Jurkat, Clone E6-1 (cell line): ENCODE results near the gene WIPI1.

ENCODE experiments used
- DNase-seq: peaks from one replicate; pipeline ENCODE4 v3.0.0-alpha.2; 2011; ENCODE audit warnings: low read depth, low spot score
- H3K4me3 ChIP-seq: 2 replicates; pipeline ENCODE4 v1.5.1; 2011; ENCODE audit warnings: mild to moderate bottlenecking, low read length, control low read depth, moderate library complexity

WIPI1 gene

GRCh38 chr17:68446626-68447041, 10.7 kb downstream of the WIPI1 start:
- H3K4me3 ChIP-seq, result no peak overlapping the region
- DNase-seq, result no peak

GRCh38 chr17:68445671-68446070, 11.6 kb downstream of the WIPI1 start:
- no peak overlapping the region for H3K4me3 ChIP-seq
- no peak for DNase-seq

- no peak for DNase-seq
- H3K4me3 ChIP-seq, result no peak overlapping the region
Observed at GRCh38 chr17:68443972-68444464, 13.3 kb downstream of the WIPI1 start.

- no peak for DNase-seq
- H3K4me3 ChIP-seq, result no peak overlapping the region
Observed at GRCh38 chr17:68441070-68441770, 16.1 kb downstream of the WIPI1 start.

- H3K4me3 ChIP-seq, result no peak overlapping the region
- no peak for DNase-seq
Observed at GRCh38 chr17:68440526-68440925, 16.8 kb downstream of the WIPI1 start.

- H3K4me3 ChIP-seq, result no peak overlapping the region
- DNase-seq, result no peak
Observed at GRCh38 chr17:68439656-68440290, 17.5 kb downstream of the WIPI1 start.

- H3K4me3 ChIP-seq, result 0 out of 2 replicates have a peak overlapping the region, but pooled peaks have one; percentile 5
- DNase-seq, result peak; percentile 76
Observed at GRCh38 chr17:68437979-68438822, 19.1 kb downstream of the WIPI1 start.

- DNase-seq, result peak; percentile 87
- peak overlapping the region; percentile 17 for H3K4me3 ChIP-seq
Observed at GRCh38 chr17:68435876-68436842, 21.1 kb downstream of the WIPI1 start.

GRCh38 chr17:68435361-68435760, 21.9 kb downstream of the WIPI1 start:
- no peak for DNase-seq
- no peak overlapping the region for H3K4me3 ChIP-seq

GRCh38 chr17:68433911-68434508, 23.3 kb downstream of the WIPI1 start:
- no peak for DNase-seq

GRCh38 chr17:68433211-68433610, 24.1 kb downstream of the WIPI1 start:
- H3K4me3 ChIP-seq, result no peak overlapping the region
- DNase-seq, result no peak

More at GRCh38 chr17:68433911-68434508, 23.3 kb downstream of the WIPI1 start:
- no peak overlapping the region for H3K4me3 ChIP-seq

- no peak for DNase-seq
- no peak overlapping the region for H3K4me3 ChIP-seq
Observed at GRCh38 chr17:68432086-68432864, 25.0 kb downstream of the WIPI1 start.

- DNase-seq, result peak; percentile 72
- no peak overlapping the region for H3K4me3 ChIP-seq
Observed at GRCh38 chr17:68431661-68432071, 25.6 kb downstream of the WIPI1 start.

- no peak for DNase-seq
Observed at GRCh38 chr17:68431045-68431608, 26.2 kb downstream of the WIPI1 start.

GRCh38 chr17:68429881-68430280, 27.4 kb downstream of the WIPI1 start:
- H3K4me3 ChIP-seq, result no peak overlapping the region
- no peak for DNase-seq

More at GRCh38 chr17:68431045-68431608, 26.2 kb downstream of the WIPI1 start:
- no peak overlapping the region for H3K4me3 ChIP-seq

GRCh38 chr17:68428498-68429172, 28.7 kb downstream of the WIPI1 start:
- DNase-seq, result no peak
- no peak overlapping the region for H3K4me3 ChIP-seq

GRCh38 chr17:68427575-68427974, 29.7 kb downstream of the WIPI1 start:
- DNase-seq, result no peak

More at GRCh38 chr17:68427575-68427974, 29.7 kb downstream of the WIPI1 start:
- no peak overlapping the region for H3K4me3 ChIP-seq
